Measurements from ENCODE around the gene SNX24.

GRCh38 chr5:122985006-122985700 lies 139.7 kb downstream of the SNX24 start:
- TF ChIP-seq YY1 (IDR thresholded peaks at IDR 0.05; ENCODE audit: insufficient read depth, insufficient read length): no peak
- TF ChIP-seq SUZ12 (IDR thresholded peaks at IDR 0.05; ENCODE audit: extremely low read depth, insufficient read depth, insufficient read length): no peak
- no peak for TF ChIP-seq ZNF274 (IDR thresholded peaks at IDR 0.05; ENCODE audit: low read depth, low read length)

Measured in NT2/D1 (cell line).